SK-MEL-5 (cell line): ENCODE measurements around the gene MAP2K2. TPM values are rescaled to one million over a fixed set of nuclear protein-coding genes. Genes with fewer than 3 reads are reported as not detected.
A peak's percentile ranks its signal among the peaks of the same experiment; 100 is the strongest.

Source experiments
- DNase-seq: peaks from one replicate; pipeline ENCODE4 v3.0.0-alpha.2; 2016; ENCODE audit warnings: low read depth, low spot score
- in situ Hi-C: cut with HindIII; loops from 2 replicates; pipeline ENCODE4 v1.10.0; 2016; ENCODE audit warnings: low sequenced_read_pairs, high pct_unique_total_duplicates, low pct_unique_long_range_greater_than_20kb
- total RNA-seq: library from RNA; depleted of rRNA; stranded (reverse); fragments of >200 nt; shearing (Covaris generic); gene quantifications from 2 replicates; pipeline ENCODE4 v1.2.3, GENCODE V29; 2014

MAP2K2 gene
- total RNA-seq, 1 experiment from 2014 or later = 197 TPM

DNA sequence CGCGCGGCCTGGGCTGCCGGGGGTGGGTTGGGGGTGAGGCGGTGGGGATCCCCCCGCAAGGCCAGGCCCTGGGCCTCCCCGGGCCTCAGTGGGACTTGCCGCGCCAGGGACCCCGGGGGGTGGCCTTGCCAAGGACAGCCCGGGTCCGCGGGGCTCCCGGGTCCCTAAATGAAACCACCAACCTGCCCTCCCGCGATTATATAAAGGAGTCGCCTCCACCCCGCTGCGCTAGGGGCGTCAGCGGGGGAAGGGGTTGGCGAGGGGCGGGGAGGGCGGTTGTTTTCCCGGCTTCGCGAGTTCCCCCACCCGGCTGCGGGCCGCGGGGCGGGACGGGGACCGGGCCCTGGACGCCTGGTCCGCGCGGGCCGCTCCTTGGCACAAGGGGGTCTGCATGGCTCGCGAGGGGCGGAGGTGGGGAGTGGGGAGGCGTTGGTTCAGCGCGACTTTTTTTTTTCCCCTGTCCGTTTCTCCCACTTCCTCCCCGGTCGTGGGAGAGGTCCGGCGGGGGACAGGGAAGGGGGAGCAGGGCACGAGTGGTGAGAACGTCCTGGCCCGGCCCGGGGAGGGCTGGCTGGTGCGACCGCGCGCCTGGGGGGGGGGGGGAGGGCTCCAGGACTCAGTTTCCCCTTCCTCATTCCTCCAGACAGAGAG, 56.4 kb downstream of the MAP2K2 start:
- DNase-seq = no peak
- in situ Hi-C loops = no loop called here

DNA sequence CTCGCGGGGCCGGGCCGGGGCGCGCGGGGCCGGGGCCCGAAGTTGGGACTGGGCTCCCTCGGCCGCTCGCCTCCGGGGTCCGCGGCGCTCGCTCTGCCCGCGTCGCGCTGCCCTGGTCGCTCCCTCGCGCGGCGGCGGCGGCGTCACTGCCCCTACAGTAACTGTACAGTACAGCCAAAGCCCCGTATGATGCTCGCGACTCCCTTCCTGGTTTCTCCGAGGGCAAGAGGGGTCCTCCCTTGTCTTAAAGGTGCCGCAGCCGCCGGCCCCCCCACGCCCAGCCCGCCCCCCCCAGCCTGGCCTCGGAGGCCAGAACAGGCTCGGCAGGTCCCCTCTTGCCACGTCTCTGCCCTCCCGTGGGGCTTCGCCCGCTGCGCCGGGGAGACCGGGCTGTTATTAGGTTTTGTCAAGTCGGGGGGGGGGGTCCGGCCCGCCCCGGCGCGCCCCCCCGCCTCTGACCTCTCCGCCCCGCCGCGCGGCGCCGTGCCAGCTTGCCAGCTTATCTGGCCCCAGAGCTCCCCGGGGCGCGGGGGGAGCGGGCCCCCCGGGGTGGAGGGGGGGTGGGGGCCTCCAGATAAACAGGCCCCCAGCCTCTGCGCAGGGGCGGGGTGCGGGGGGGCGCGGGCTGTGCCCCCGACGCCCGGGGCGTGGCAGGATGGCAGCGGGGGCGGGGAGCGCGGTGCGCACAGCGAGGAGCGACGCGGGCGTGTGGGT, 57.1 kb downstream of the MAP2K2 start, which contains the start of gene ZBTB7A:
ZBTB7A (minus strand) TSS at position 218 of the 714 bp plus-strand sequence. CDS start 11,667 bp downstream, outside the sequence.
- DNase-seq = peak; percentile 73
- in situ Hi-C loops = no loop called here

DNA sequence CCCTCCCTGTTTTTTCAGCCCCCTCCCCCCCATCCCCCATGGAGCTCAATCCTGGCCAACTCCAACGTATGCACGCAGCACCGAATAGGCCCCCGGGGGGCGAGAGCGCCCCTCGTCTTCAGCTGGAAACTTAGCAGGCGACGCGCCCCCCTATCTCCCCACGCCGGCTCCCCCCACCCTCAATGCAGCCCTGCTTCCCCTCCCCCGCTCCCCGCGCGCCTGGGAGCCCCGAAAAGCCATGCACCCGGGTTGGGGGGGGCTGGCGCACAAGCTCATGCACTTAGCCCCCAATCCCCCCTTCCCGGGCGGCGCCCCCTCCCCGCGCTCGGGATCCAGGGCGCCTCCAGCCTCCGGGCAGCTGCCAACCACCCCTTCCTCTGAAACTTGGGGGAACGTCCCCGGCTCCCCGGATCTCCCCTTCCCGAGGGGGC, 57.7 kb downstream of the MAP2K2 start:
- in situ Hi-C loops = no loop called here
- DNase-seq = no peak

DNA sequence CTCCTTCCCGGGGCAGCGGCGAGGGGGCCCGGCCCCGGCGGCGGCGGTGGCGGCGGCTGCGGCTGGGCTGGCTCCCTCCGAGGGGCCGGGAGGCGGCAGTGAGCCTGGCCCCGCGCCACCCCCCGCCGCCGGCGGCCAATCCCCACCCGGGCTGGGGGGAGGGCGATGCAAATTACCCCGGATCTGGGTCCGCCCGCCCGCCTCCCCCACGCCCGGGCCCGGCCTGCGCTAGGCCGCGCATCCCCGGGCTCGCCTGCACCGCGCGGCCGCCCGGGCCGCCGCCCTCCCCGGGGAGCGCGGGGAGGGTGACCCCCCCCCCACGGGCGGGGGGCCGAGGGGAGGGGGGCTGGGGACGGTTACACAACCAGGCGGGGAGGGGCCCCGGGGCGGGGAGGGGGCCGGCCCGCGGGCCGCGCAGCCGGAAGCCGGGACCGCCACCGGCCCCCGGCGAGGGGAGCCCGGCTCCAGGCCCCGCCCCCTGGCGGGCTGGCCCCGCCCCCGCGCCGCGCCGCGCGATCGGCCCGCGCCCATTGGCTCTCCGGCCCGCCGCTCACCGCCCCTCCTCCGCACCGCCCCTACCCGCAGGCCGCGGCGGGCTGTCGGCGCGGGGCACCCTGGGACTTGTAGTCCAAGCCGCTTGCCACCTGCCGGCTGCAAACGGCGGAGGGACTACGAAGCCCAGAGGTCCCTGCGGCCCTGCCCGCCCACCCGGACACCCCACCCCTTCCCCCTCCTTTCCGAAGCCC, 58.3 kb downstream of the MAP2K2 start:
- peak; percentile 91 for DNase-seq
- in situ Hi-C loops = no loop called here

DNA sequence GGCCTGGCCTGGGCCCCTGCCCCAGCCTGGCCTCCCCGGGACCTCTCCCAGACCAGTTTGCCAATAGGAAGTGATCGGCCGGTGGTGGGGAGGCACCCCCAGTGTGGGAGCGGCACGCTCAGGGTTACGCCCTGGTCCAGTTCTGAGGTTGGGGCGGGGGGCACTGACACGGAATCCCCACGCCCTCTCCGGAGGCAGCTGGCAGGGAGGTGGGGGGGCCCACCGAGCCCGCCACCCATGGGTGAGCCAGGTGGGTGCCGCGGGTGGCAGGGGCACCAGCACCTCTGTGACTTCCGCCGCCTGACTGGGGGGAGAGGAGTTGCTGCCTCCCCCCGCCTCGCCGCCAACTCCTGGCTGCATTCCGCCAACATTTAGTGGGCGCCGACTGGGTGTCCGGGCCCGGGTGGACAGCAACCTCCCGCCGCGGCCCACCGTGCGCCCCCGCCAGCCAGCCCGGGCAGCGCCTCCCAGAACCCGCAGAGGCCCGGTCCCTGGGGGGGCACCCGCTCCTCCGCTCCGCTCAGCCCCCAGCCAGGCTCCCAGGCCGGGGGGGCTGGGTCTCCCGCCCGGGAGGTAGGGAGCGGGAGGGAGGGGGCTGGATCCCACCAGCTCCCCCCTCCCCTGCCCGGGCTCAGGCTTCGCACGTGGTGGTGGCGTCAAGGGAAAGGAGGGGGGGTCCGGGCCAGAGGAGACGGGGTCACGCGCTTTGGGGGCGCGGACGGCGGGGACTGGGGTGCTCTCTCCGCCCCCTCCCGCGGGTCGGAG, 59.2 kb downstream of the MAP2K2 start:
- in situ Hi-C loops = no loop called here
- no peak for DNase-seq

DNA sequence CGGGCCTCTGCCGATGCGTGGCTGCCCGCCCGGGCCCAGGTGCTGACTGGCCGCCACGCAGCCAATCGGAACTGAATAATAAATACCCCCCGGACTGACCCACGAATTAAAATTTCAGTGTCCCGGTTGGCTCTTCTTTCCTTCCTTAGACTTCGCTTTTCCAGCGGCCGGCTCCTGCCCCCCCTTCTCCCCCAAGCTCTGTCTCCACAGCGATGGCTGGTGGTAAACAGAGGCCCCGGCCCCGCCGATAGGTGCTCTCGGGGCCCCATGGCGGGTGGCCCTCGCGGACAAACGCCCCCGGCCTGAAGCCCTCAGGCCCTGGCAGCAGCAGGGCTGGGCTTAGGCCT, 59.8 kb downstream of the MAP2K2 start:
- in situ Hi-C loops = no loop called here

DNA sequence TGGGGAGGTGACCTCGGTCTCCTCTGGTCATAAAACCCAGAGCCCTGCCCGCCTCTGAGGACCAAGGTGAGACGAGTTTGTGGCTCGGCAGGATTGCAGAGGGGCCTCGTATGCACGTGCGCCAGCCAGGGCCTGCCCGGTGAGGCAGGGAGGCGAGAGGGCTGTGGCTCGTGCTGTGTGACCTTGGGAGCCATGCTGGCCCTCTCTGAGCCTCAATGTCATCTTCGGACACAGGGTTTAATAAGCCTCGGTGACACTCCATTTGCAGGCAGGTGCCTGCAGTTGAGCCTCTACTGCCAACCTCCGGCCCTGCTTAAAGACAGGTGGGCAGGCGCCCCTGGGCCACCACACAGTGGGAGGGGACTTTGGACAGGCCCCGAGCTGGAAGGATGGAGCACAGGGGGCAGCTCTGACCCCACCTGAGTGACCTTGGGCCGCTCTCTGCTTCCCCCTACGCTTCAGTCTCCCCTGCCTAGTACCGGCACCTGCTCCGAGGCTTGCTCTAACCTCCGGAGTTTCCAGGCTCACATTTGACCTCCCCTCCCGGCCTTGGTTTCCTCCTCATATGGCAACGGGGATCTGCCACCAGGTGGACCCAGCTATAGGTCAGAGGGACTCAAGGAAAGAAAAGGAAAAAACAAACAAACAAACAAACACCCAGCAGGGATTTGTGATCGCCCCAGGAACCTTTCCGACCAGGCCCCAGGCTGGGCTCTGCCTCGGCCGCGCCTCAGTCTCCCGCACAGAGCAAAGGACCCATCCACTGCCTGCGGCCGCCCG, 60.4 kb downstream of the MAP2K2 start:
- in situ Hi-C loops = no loop called here
- no peak for DNase-seq

More for the DNA sequence above, 59.8 kb downstream of the MAP2K2 start:
- DNase-seq = no peak

DNA sequence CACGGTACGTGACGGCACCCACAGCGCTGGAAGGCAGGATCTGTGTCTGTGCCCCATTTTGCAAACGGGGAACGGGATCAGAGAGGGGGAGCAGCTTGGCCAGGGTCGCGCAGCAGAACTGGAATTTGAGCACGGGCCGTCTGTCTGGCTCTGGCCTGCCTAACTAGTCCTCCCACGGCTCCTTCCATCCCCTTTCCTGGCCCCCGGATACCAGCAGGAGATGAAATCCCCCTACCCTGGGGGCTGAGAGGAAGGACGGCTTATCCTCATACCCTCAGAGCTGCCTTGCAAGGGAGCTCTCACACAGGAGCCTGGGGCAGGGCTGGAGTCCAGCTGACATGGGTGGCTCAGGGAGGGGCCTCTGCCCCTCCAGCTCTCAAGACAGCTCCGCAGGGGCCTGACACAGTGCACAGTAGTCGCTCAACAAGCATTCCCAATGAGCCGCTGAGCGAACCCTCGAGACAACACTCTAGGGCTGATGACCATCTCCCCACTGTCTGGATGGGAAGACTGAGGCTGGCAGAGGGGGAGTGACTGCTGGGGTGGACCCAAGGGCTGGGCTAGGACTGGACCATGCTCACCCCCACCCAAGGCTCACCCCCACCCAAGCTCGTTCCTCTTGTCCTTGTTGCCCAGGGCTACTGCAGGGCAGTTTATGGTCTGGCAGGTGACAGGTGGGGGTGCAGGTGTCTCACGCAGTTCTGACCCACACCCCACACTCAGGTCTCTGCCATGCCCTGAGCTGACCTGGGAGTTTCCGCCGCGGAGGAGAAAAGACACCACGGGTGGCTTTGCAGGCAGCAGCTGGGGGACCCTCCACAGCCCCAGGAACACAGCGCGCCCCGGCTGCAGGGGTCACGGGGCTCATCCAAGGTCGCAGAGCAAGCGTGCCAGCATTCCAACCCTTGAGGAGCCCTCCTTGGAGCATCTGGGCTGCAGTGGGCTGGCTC, 61.2 kb downstream of the MAP2K2 start:
- DNase-seq = no peak
- in situ Hi-C loops = no loop called here

DNA sequence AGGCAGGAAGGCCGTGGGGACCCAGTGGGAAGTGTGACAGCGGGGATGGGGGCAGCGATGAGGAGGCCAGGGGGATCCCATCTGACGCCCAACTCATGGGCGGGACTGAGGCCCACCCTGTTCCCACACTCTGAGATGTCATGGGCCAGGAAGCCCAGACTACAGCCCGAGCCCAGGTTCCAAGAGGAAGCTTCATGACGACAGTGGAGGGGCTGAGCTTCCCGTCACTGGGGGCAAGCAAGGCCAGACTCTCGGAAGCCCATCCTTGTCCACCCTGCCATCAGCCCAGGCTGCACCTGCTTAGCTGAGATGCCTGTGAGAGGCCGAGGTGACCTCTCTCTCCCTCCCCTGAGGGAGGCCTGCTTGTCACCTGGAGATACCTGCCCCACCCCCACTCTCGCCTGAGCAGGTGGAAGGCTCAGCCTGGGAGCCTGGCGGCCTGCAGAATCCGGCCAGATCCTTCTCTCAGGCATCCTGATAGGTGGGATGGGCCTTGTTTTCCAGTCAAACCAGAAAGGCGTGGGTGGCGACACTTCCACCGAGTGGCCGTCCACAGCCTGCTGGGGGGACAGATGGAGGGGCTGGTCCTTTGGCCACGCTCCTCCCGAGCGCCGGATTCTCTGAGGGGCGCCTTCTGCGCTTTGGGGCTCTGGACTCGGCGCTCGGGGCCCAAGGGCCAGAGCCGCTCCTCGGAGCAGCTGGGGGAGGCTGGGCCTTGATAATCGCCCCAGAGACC, 62.1 kb downstream of the MAP2K2 start:
- in situ Hi-C loops = no loop called here

DNA sequence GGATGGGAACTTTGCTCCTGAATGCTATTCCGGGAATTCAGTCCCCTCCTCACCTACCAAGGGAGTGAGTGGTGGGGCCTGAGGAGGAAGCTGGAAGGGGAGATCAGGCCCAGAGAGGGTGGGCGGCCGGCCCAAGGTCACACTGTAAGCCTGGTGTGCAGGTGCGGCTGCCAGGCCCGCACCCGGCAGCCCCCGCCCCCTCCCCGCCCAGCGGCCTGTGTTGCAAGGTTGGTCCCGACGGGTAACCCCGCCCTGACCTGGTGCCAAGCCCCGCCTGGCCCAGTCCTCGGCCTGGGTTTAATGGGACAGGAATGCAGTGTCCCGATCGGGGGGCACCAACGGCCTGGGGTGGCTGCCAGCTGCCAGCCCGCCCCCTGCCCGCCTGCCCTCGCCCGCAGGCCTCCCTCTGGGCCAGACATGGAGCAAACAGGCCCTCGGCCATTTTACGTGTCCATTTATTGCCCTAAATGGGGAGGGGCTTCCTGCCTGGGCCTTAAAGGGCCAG, 62.7 kb downstream of the MAP2K2 start:
- DNase-seq = no peak
- in situ Hi-C loops = no loop called here

More for the DNA sequence above, 62.1 kb downstream of the MAP2K2 start:
- no peak for DNase-seq

DNA sequence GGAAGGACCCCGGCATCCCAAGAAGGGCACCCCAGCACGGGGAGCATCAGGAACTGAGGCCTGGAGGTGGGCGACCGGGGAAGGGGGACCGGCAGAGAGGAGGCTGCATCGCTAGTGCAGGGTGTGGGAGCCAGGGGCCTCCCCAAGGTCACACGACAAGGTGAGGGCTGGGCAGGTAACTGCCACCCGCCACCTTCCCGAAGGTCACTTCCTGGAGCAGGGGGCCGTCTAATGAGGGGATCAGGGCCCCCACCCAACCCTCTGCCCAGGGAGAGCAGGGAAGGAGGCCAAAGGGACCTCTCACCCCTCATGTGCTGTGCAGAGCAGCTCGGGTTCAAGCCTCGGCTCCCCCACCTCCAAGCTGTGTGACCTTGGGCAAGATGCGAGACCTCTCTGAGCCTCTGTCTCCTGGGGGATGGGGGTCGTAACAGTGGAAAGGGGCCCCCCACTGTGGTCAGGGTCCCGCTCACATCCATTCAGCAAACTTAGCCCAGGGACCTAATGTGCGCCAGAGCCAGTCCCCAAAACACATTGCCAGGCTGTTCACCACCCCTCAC, 63.2 kb downstream of the MAP2K2 start:
- in situ Hi-C loops = no loop called here
- no peak for DNase-seq

DNA sequence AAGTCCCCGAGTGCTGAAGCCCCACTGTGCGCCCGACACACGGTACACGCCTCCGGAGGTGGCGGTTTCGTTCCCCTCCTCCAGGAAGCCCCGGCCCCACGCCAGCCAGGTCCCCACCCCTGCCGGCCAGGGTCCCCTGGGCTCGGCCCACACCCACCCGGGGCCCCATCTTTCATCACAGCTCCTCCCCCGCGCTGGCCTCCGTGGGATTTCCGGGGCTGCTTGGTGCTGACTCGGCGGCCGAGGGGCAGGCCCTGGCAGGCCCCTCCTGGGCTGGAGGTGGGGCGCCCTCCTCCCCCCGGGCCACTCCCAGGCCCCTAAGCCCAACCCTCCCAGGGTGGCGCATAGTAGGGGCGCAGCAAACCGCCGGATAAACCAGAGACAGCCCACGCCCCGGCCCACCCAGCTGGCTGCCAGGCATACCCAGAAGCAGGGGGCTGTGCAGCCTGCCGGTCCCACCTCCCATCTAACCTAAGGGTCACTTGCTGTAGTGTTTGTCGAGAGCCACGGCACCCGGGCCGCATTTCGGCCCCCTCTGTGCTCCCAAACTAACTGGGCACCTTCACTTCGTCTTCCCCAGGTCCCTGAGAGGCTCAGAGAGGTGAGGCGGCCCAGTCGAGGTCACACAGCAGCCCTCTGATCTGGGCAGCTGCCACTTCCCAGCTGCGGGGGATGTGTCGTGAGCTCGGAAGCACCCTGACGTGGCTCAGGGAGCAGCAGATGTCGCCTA, 63.9 kb downstream of the MAP2K2 start:
- DNase-seq = no peak
- in situ Hi-C loops = no loop called here

DNA sequence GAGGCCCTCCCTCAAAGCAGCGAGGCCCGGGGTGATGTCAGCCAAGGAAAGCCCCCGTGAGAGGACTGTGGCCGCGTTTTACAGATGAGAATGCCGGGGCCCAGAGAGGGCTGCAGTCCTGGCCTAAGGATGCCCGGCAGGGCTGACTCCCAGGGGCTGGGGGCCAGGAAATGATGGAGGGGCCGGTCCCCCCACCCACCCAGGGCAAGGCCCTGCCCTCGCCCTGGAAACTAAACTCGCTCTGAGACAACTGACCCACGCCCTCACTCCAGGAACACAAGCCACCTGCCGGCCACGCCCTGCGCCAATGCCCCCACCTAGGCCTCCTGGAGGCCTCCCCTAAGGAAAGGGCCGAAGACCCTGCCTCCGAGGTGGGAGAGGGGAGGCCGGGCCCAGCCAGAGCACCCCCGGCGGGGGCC, 64.5 kb downstream of the MAP2K2 start:
- DNase-seq = no peak
- in situ Hi-C loops = no loop called here

DNA sequence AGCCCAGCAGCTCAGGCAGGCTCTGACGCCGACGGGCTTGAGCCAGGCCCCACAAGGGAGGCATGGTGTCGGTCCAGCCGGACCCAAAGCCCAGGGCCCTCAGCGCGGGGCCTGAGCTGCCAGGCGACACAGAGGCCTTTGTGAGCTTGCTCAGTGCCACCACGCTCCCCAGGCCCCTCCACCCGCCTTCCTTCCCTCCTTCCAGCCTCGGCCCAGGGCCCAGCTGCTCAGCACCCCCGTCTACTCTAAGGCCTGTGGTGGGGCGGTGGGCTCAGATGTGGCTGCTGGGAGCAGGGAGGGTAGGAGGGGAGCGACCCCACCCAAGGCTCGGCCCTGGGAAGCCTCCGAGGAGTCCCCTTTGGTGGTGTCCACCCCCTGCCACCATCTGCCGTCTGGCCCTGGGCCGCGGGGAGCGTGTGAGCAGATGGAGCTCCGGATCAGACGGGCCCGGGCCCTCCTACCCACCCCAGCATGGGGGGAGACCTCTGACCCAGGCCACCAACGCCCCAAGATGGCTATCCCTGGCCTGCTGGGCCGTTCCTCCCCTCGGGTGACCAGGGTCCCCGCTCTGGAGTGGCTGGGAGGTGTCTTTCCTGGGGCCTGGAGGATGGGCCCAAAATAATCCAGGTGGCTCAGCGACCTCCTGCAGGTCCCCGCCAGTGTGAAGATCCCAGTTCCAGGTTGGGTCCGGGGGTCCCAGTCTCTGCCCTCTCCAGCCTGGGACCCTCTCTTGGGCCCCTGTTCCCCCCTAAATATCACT, 65.0 kb downstream of the MAP2K2 start:
- no peak for DNase-seq
- in situ Hi-C loops = no loop called here
